Measurements from ENCODE around the gene AQP12B.

GRCh38 chr2:240714747-240715725 is 32.4 kb upstream of the AQP12B start:
- TF ChIP-seq POLR2AphosphoS5 (IDR thresholded peaks at IDR 0.05) (no peak), POLR2A (IDR thresholded peaks at IDR 0.05) (no peak)
